ENCODE data around the gene SLC36A4. TPM values are rescaled to one million over a fixed set of nuclear protein-coding genes. Genes with fewer than 3 reads are reported as not detected.

The SLC36A4 gene
- total RNA-seq, 4 donors from 2014 or later = 4.8 to 15.3 (median 6.2) TPM

DNA sequence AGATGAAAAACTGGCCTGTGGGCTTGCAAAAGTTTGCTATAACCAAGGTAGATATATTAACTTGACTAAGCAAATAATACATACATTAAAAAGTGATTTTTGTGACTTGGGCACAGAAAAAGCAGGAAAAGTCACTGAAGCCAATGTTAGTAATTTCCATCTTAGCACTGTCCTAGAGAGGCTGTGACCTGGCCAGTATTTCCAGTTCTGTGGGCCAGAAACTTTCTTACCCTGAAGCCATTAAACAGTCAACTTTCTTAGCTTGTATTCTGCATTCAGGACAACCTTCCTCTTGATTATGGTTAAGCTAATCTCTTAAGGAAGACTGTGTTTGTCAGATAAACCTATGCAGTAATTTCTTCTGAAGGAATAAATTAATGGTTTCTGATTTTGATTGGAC is 22.3 kb upstream of the SLC36A4 start:
- TF ChIP-seq POLR2A (IDR thresholded peaks at IDR 0.05) = no peak
- TF ChIP-seq, protein P1, sequence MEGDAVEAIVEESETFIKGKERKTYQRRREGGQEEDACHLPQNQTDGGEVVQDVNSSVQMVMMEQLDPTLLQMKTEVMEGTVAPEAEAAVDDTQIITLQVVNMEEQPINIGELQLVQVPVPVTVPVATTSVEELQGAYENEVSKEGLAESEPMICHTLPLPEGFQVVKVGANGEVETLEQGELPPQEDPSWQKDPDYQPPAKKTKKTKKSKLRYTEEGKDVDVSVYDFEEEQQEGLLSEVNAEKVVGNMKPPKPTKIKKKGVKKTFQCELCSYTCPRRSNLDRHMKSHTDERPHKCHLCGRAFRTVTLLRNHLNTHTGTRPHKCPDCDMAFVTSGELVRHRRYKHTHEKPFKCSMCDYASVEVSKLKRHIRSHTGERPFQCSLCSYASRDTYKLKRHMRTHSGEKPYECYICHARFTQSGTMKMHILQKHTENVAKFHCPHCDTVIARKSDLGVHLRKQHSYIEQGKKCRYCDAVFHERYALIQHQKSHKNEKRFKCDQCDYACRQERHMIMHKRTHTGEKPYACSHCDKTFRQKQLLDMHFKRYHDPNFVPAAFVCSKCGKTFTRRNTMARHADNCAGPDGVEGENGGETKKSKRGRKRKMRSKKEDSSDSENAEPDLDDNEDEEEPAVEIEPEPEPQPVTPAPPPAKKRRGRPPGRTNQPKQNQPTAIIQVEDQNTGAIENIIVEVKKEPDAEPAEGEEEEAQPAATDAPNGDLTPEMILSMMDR (IDR thresholded peaks at IDR 0.05) = no peak
- intact Hi-C loops (cut with DNase I; ENCODE audit: low total_unique reads) = no loop called here

GRCh38 chr11:93219440-93219839 is 21.6 kb upstream of the SLC36A4 start:
- WGBS, 2 donors = 54 to 64% methylated on average over 2 of the region's 2 CpGs

More for the DNA sequence above, 22.3 kb upstream of the SLC36A4 start:
- no peak overlapping the region for H3K4me3 ChIP-seq (ENCODE audit: low read depth, poor library complexity, severe bottlenecking)
- DNase-seq (ENCODE audit: low spot score in 2 of 2) = no peak

DNA sequence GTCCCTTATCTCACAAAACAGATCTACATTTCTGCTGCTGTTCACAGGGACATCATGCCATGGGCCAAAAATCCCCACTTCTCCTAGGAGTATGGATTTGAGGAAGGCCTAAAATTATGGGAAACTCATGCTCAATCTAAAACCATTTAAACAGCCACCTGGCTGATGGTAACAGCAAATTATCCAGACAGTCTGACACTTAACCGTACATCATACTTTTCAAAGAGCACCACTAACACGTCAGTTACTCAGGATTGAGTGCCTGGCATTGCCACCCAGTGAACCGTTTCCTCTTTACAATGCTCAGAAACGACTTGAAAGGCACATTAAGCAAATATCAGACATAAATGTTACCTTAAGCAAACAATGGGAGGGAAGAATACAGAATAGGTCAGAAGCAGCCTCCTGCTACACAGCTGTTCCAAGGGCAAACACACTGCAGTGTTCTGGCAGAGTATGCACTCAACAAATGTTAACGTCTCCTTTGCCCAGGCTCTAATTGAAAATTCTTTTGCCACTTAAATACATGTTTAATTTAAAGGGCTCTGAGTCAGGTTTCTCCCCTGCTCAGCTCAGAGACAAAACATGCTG is 18.8 kb upstream of the SLC36A4 start:
- 46 to 52% methylated on average over 5 of the region's 5 CpGs for whole genome bisulfite sequencing, 2 donors
- DNase-seq (ENCODE audit: low spot score in 2 of 2) = no peak
- no peak overlapping the region for H3K4me3 ChIP-seq (ENCODE audit: low read depth, poor library complexity, severe bottlenecking)
- TF ChIP-seq POLR2A (IDR thresholded peaks at IDR 0.05) = no peak
- TF ChIP-seq, protein P1 (IDR thresholded peaks at IDR 0.05) = no peak
- intact Hi-C loops (cut with DNase I; ENCODE audit: low total_unique reads) = no loop called here

More at GRCh38 chr11:93219440-93219839, 21.6 kb upstream of the SLC36A4 start:
- no peak overlapping the region for H3K4me3 ChIP-seq (ENCODE audit: low read depth, poor library complexity, severe bottlenecking)
- no peak for TF ChIP-seq POLR2A (IDR thresholded peaks at IDR 0.05)
- TF ChIP-seq, protein P1 (IDR thresholded peaks at IDR 0.05) = no peak
- no peak for DNase-seq (ENCODE audit: low spot score in 2 of 2)
- intact Hi-C loops (cut with DNase I; ENCODE audit: low total_unique reads) = no loop called here

- no peak overlapping the region for H3K4me3 ChIP-seq (ENCODE audit: low read depth, poor library complexity, severe bottlenecking)
- TF ChIP-seq, protein P1 (IDR thresholded peaks at IDR 0.05) = no peak
- TF ChIP-seq POLR2A (IDR thresholded peaks at IDR 0.05) = no peak
- DNase-seq (ENCODE audit: low spot score in 2 of 2) = no peak
- intact Hi-C loops (cut with DNase I; ENCODE audit: low total_unique reads) = no loop called here
Observed at GRCh38 chr11:93213622-93214021, 15.8 kb upstream of the SLC36A4 start.

DNA sequence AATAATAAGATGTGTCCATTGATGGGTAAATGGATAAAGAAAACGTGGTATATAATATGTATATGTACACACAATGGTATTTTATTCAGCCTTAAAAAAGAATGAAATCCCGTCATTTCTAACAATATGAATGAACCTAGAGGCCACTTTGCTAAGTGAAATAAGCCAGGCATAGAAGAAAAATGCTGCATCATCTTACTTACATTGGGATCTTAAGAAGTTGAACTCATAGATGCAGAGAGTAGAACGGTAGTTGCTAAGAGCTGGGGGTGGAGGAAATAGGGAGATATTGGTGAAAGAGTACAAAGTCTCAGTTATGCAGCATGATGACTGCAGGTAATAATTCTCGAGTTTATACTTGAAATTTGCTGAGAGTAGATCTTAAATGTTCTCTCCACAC is 14.3 kb upstream of the SLC36A4 start:
- TF ChIP-seq, protein P1 (IDR thresholded peaks at IDR 0.05) = no peak
- TF ChIP-seq POLR2A (IDR thresholded peaks at IDR 0.05) = no peak
- no peak for DNase-seq (ENCODE audit: low spot score in 2 of 2)
- WGBS, 2 donors = 67% methylated on average over 4 of the region's 4 CpGs
- intact Hi-C loops (cut with DNase I; ENCODE audit: low total_unique reads) = no loop called here
- H3K4me3 ChIP-seq (ENCODE audit: low read depth, poor library complexity, severe bottlenecking) = no peak overlapping the region

GRCh38 chr11:93209466-93209865 is 11.7 kb upstream of the SLC36A4 start:
- TF ChIP-seq, protein P1 (IDR thresholded peaks at IDR 0.05) = no peak
- TF ChIP-seq POLR2A (IDR thresholded peaks at IDR 0.05) = no peak
- H3K4me3 ChIP-seq (ENCODE audit: low read depth, poor library complexity, severe bottlenecking) = no peak overlapping the region
- intact Hi-C loops (cut with DNase I; ENCODE audit: low total_unique reads) = no loop called here
- WGBS, 2 donors = 86 to 89% methylated on average over 2 of the region's 2 CpGs
- DNase-seq (ENCODE audit: low spot score in 2 of 2) = no peak

Data from lower leg skin (tissue), 4 donors.